MCF 10A (cell line): Measurements from ENCODE around the gene CPED1. TPM values are rescaled to one million over a fixed set of nuclear protein-coding genes. Genes with fewer than 3 reads are reported as not detected.

Experiments
- BruUV-seq: library from RNA; stranded (reverse); fragments of 400-500 nt; replicated peaks from 2 replicates; lab custom pipeline; 2021; lab: Mats Ljungman, UMichigan
- CTCF ChIA-PET: fragments of 300-600 bp; sonication (Branson Sonifier 250); formaldehyde crosslinking; extraction: SDS; loops from one replicate; lab custom pipeline; 2021; ENCODE audit warnings: antibody characterized with exemption, inconsistent platforms; lab: Yijun Ruan, JAX
- POLR2A ChIA-PET: fragments of 300-600, 350-650 bp; sonication (Branson Sonifier 250); formaldehyde crosslinking; extraction: SDS; loops from one replicate; lab custom pipeline; 2020; ENCODE audit warnings: antibody characterized with exemption, inconsistent platforms; lab: Yijun Ruan, JAX
- DNase-seq: peaks from one replicate; pipeline ENCODE4 v3.0.0-alpha.2; 2018; ENCODE audit not compliant: unreplicated experiment
- H3K27ac Mint-ChIP-seq: one replicate; pipeline ENCODE4 v1.8.0; 2022; ENCODE audit warnings: mild to moderate bottlenecking, low read depth, mixed read lengths; ENCODE audit not compliant: unreplicated experiment
- H3K27me3 Mint-ChIP-seq: one replicate; pipeline ENCODE4 v1.8.0; 2022; ENCODE audit warnings: mixed read lengths; ENCODE audit not compliant: insufficient read depth, unreplicated experiment
- H3K36me3 Mint-ChIP-seq: one replicate; pipeline ENCODE4 v1.8.0; 2022; ENCODE audit warnings: mild to moderate bottlenecking, moderate library complexity, mixed read lengths; ENCODE audit not compliant: insufficient read depth, unreplicated experiment
- H3K4me1 Mint-ChIP-seq: one replicate; pipeline ENCODE4 v1.8.0; 2022; ENCODE audit warnings: mixed read lengths; ENCODE audit not compliant: insufficient read depth, unreplicated experiment
- H3K4me3 Mint-ChIP-seq: one replicate; pipeline ENCODE4 v1.8.0; 2022; ENCODE audit warnings: mild to moderate bottlenecking, moderate library complexity, mixed read lengths; ENCODE audit not compliant: unreplicated experiment
- H3K9me3 Mint-ChIP-seq: one replicate; pipeline ENCODE4 v1.8.0; 2022; ENCODE audit warnings: mixed read lengths; ENCODE audit not compliant: unreplicated experiment
- intact Hi-C: fragments of 100-400 bp; cut with micrococcal nuclease; formaldehyde crosslinking; loops from 2 replicates; pipeline ENCODE4 v1.14.1; 2022
- total RNA-seq: library from RNA; stranded (reverse); gene quantifications from 2 replicates; pipeline ENCODE4 v1.2.3, GENCODE V29; 2022
- TF ChIP-seq, protein P1 (sequence below): fragments of 200-600 bp; IDR thresholded peaks from one replicate; pipeline ENCODE4 v1.8.0; 2022; ENCODE audit warnings: antibody characterized with exemption, mild to moderate bottlenecking; ENCODE audit not compliant: unreplicated experiment

The CPED1 gene
- total RNA-seq, 1 experiment from 2014 or later, result not detected

GRCh38 chr7:121042195-121042594, 53.7 kb downstream of the CPED1 start:
- Mint-ChIP-seq H3K27ac (no peak overlapping the region), H3K4me3 (no peak overlapping the region), H3K9me3 (no peaks in the 10 kb centered on the region), H3K27me3 (peaks cover 37% of the 10 kb centered on the region), H3K36me3 (no peaks in the 10 kb centered on the region), H3K4me1 (no peaks in the 10 kb centered on the region)
- ChIA-PET POLR2A (no interaction called here), CTCF (interaction anchor here (0.8 to 1.4 kb wide), 3 partner anchors 46 to 66 kb away, joined by 3 to 4 read pairs (median 4); no protein-coding TSS in a partner anchor)
- intact Hi-C loops, result no loop called here
- TF ChIP-seq, protein P1, sequence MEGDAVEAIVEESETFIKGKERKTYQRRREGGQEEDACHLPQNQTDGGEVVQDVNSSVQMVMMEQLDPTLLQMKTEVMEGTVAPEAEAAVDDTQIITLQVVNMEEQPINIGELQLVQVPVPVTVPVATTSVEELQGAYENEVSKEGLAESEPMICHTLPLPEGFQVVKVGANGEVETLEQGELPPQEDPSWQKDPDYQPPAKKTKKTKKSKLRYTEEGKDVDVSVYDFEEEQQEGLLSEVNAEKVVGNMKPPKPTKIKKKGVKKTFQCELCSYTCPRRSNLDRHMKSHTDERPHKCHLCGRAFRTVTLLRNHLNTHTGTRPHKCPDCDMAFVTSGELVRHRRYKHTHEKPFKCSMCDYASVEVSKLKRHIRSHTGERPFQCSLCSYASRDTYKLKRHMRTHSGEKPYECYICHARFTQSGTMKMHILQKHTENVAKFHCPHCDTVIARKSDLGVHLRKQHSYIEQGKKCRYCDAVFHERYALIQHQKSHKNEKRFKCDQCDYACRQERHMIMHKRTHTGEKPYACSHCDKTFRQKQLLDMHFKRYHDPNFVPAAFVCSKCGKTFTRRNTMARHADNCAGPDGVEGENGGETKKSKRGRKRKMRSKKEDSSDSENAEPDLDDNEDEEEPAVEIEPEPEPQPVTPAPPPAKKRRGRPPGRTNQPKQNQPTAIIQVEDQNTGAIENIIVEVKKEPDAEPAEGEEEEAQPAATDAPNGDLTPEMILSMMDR, result no peak
- DNase-seq, result no peak
- no TSS peak for BruUV-seq

- CTCF ChIA-PET, result interaction anchor here (1.0 to 1.4 kb wide), 2 partner anchors 47 to 56 kb away, joined by 3 to 4 read pairs; no protein-coding TSS in a partner anchor
- H3K36me3 Mint-ChIP-seq, result no peaks in the 10 kb centered on the region
- no peak for DNase-seq
- BruUV-seq, result no TSS peak
- no peak overlapping the region for H3K27ac Mint-ChIP-seq
- intact Hi-C loops, result no loop called here
- H3K4me3 Mint-ChIP-seq, result no peak overlapping the region
- H3K4me1 Mint-ChIP-seq, result no peaks in the 10 kb centered on the region
- peaks cover 36% of the 10 kb centered on the region for H3K27me3 Mint-ChIP-seq
- POLR2A ChIA-PET, result no interaction called here
- H3K9me3 Mint-ChIP-seq, result peaks cover 4% of the 10 kb centered on the region
- TF ChIP-seq, protein P1, result no peak
Observed at GRCh38 chr7:121042899-121043298, 54.4 kb downstream of the CPED1 start.

DNA sequence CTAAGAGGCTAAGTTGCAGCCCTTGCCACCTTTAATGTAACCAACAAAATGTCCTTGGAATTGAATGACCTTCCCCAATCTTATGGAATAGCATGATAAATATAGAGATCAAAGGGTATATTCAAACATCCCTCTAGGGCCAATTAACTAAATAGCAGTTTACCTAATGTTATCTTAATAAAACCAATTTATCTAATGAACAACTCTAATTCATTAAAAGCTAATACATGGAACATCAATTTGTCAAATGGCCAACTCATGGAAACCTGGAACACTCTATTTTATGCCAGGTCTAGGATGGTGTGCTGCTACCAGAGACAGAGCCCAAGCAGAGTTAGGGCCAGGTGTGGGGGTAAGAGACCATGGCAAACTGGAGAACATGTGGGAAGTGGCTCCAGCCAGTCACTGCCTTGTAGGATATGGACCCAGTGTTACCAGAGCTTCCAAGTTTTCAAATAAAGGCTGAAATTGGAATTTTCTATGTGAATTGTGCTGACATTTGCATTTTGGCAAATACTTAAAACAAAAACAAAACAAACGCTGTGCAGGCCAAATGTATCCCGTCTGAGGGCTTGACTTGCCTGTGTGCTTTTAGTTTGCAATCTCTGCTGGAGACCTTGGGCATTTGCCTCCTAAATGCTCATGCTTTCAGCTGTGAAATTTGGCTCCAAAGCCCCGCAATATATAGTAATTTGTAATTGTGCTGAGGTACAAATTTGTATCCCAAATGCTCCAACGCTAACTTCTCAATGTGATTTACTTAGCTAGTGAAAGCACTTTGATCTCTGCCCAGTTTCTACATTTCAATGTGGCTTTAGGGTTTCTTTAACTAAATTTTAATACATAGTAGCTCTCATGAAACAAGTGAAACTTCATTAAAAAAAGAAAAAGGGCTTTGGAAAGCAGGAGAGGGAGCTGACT, 55.1 kb downstream of the CPED1 start:
- DNase-seq, result no peak
- Mint-ChIP-seq H3K36me3 (no peaks in the 10 kb centered on the region), H3K27me3 (peaks cover 40% of the 10 kb centered on the region), H3K9me3 (peaks cover 7% of the 10 kb centered on the region), H3K27ac (no peak overlapping the region), H3K4me1 (no peaks in the 10 kb centered on the region), H3K4me3 (no peak overlapping the region)
- BruUV-seq, result no TSS peak
- POLR2A ChIA-PET, result no interaction called here
- CTCF ChIA-PET, result interaction anchor here (0.5 to 0.9 kb wide), 2 partner anchors 20 to 37 kb away, joined by 3 to 4 read pairs; no protein-coding TSS in a partner anchor
- TF ChIP-seq, protein P1, result no peak
- intact Hi-C loops, result no loop called here

DNA sequence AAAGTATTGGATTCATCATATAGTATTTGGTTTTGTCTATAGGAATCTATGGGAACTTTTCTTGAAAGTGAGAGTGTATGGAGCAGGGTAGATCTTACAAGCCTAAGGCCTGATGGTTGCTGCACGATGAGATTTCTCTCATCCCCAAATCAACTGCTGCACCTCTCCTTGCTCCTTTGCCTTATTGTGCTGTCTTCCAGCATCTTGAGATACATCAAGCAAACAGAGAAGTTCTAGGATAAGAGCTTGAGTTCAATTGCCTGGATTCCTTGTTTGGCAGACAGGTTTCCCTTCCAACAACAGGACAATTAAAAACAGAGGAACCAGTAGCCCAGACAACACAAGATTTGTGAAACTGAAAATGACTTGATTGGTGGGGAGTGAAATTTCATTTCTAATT, 56.6 kb downstream of the CPED1 start:
- no peak overlapping the region for H3K27ac Mint-ChIP-seq
- no peaks in the 10 kb centered on the region for H3K4me1 Mint-ChIP-seq
- TF ChIP-seq, protein P1, result no peak
- ChIA-PET CTCF (interaction anchor here (1.0 kb wide), 1 partner anchor 238 kb away, joined by 3 read pairs; no protein-coding TSS in a partner anchor), POLR2A (no interaction called here)
- no peaks in the 10 kb centered on the region for H3K36me3 Mint-ChIP-seq
- DNase-seq, result no peak
- intact Hi-C loops, result no loop called here
- H3K27me3 Mint-ChIP-seq, result peaks cover 27% of the 10 kb centered on the region
- H3K9me3 Mint-ChIP-seq, result peaks cover 7% of the 10 kb centered on the region
- no TSS peak for BruUV-seq
- no peak overlapping the region for H3K4me3 Mint-ChIP-seq
